ENCODE measurements around the gene B3GLCT. TPM values are rescaled to one million over a fixed set of nuclear protein-coding genes. Genes with fewer than 3 reads are reported as not detected.
A peak's percentile ranks its signal among the peaks of the same experiment; 100 is the strongest.

The B3GLCT gene
- total RNA-seq, 1 donor from 2014 or later = 30.3 TPM

GRCh38 chr13:31182987-31183386, 16.8 kb upstream of the B3GLCT start:
- no peak overlapping the region for H3K9ac ChIP-seq (ENCODE audit: low read depth in 1 of 3, low read length in 3 of 3)
- no peaks in the 10 kb centered on the region for H3K36me3 ChIP-seq (ENCODE audit: control insufficient read depth in 3 of 3, insufficient read depth in 3 of 3, low read length in 3 of 3)
- H3K4me3 ChIP-seq (ENCODE audit: low read length in 3 of 3) = no peak overlapping the region
- no peak overlapping the region for H3K27ac ChIP-seq (ENCODE audit: low read depth, low read length)
- no peaks in the 10 kb centered on the region for H3K27me3 ChIP-seq (ENCODE audit: control insufficient read depth in 3 of 3, insufficient read depth in 3 of 3, low read length in 3 of 3)
- H3K4me1 ChIP-seq (ENCODE audit: control insufficient read depth in 3 of 3, insufficient read depth in 3 of 3, low read length in 3 of 3) = no peaks in the 10 kb centered on the region
- no peaks in the 10 kb centered on the region for H3K9me3 ChIP-seq (ENCODE audit: control insufficient read depth in 3 of 3, low read length in 3 of 3)

- no peak overlapping the region for H3K4me3 ChIP-seq (ENCODE audit: low read length in 3 of 3)
- no peaks in the 10 kb centered on the region for H3K36me3 ChIP-seq (ENCODE audit: control insufficient read depth in 3 of 3, insufficient read depth in 3 of 3, low read length in 3 of 3)
- H3K9ac ChIP-seq (ENCODE audit: low read depth in 1 of 3, low read length in 3 of 3) = no peak overlapping the region
- H3K4me1 ChIP-seq (ENCODE audit: control insufficient read depth in 3 of 3, insufficient read depth in 3 of 3, low read length in 3 of 3) = no peaks in the 10 kb centered on the region
- no peaks in the 10 kb centered on the region for H3K9me3 ChIP-seq (ENCODE audit: control insufficient read depth in 3 of 3, low read length in 3 of 3)
- no peak overlapping the region for H3K27ac ChIP-seq (ENCODE audit: low read depth, low read length)
- H3K27me3 ChIP-seq (ENCODE audit: control insufficient read depth in 3 of 3, insufficient read depth in 3 of 3, low read length in 3 of 3) = no peaks in the 10 kb centered on the region
These were observed 15.3 kb upstream of the B3GLCT start for GRCh38 chr13:31184451-31184850.

- Histone ChIP-seq H3K9ac (ENCODE audit: low read depth in 1 of 3, low read length in 3 of 3) (no peak overlapping the region), H3K36me3 (ENCODE audit: control insufficient read depth in 3 of 3, insufficient read depth in 3 of 3, low read length in 3 of 3) (no peaks in the 10 kb centered on the region), H3K4me3 (ENCODE audit: low read length in 3 of 3) (no peak overlapping the region), H3K27me3 (ENCODE audit: control insufficient read depth in 3 of 3, insufficient read depth in 3 of 3, low read length in 3 of 3) (no peaks in the 10 kb centered on the region), H3K9me3 (ENCODE audit: control insufficient read depth in 3 of 3, low read length in 3 of 3) (no peaks in the 10 kb centered on the region), H3K27ac (ENCODE audit: low read depth, low read length) (no peak overlapping the region), H3K4me1 (ENCODE audit: control insufficient read depth in 3 of 3, insufficient read depth in 3 of 3, low read length in 3 of 3) (no peaks in the 10 kb centered on the region)
These were observed 14.7 kb upstream of the B3GLCT start for GRCh38 chr13:31184981-31185645.

DNA sequence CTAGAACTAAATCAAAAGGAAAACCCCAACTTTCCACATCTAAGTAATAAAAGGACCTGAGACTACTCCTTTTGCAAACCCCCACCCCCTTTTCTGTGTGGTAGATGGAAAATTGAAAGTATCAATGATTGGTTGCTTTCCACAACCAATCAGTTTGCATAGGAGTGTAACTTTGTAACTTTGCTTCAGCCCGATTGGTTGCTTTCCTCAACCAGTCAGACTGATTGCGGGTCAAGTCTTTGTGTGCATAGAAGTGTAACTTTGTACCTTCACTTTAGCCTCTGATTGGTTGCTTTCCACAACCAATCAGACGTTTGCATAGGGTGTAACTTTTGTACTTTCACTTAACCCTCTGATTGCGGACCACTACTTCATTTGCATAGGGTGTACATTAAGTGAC, 8.0 kb upstream of the B3GLCT start:
- H3K27me3 ChIP-seq (ENCODE audit: control insufficient read depth in 3 of 3, insufficient read depth in 3 of 3, low read length in 3 of 3) = no peaks in the 10 kb centered on the region
- peak overlapping the region in 1 of 3 donors; percentile 3 for H3K4me3 ChIP-seq (ENCODE audit: low read length in 3 of 3)
- H3K9ac ChIP-seq (ENCODE audit: low read depth in 1 of 3, low read length in 3 of 3) = no peak overlapping the region
- H3K36me3 ChIP-seq (ENCODE audit: control insufficient read depth in 3 of 3, insufficient read depth in 3 of 3, low read length in 3 of 3) = no peaks in the 10 kb centered on the region
- peaks cover 5 to 10% (median 8%) of the 10 kb centered on the region in 3 donors for H3K4me1 ChIP-seq (ENCODE audit: control insufficient read depth in 3 of 3, insufficient read depth in 3 of 3, low read length in 3 of 3)
- no peak overlapping the region for H3K27ac ChIP-seq (ENCODE audit: low read depth, low read length)
- no peaks in the 10 kb centered on the region for H3K9me3 ChIP-seq (ENCODE audit: control insufficient read depth in 3 of 3, low read length in 3 of 3)

- no peaks in the 10 kb centered on the region for H3K9me3 ChIP-seq (ENCODE audit: control insufficient read depth in 3 of 3, low read length in 3 of 3)
- no peaks in the 10 kb centered on the region for H3K36me3 ChIP-seq (ENCODE audit: control insufficient read depth in 3 of 3, insufficient read depth in 3 of 3, low read length in 3 of 3)
- no peak overlapping the region for H3K27ac ChIP-seq (ENCODE audit: low read depth, low read length)
- no peaks in the 10 kb centered on the region for H3K27me3 ChIP-seq (ENCODE audit: control insufficient read depth in 3 of 3, insufficient read depth in 3 of 3, low read length in 3 of 3)
- peak overlapping the region in 1 of 3 donors; percentile 3 for H3K4me3 ChIP-seq (ENCODE audit: low read length in 3 of 3)
- no peak overlapping the region for H3K9ac ChIP-seq (ENCODE audit: low read depth in 1 of 3, low read length in 3 of 3)
- peaks cover 5 to 10% (median 8%) of the 10 kb centered on the region in 3 donors for H3K4me1 ChIP-seq (ENCODE audit: control insufficient read depth in 3 of 3, insufficient read depth in 3 of 3, low read length in 3 of 3)
These were observed 7.5 kb upstream of the B3GLCT start for GRCh38 chr13:31192306-31192705.

DNA sequence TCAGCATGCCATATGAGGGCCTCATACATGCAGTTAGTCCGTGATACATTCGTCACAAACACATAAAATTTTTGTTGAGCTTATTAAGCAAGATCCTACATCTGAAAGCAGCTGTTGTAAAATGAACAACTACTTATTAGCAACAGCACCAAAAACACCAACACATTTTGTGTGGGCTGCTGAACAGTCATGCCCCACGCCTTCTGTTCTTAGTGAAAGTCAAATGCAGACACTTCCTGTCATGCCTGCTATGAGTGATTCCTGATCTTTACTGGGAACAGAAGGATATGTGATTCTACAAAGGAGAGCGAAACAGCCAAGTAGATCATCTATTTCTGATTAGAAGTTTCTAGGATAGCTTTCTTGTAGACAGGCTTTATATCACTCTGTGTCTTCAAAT, 4.2 kb upstream of the B3GLCT start:
- H3K4me3 ChIP-seq (ENCODE audit: low read length in 3 of 3) = no peak overlapping the region

DNA sequence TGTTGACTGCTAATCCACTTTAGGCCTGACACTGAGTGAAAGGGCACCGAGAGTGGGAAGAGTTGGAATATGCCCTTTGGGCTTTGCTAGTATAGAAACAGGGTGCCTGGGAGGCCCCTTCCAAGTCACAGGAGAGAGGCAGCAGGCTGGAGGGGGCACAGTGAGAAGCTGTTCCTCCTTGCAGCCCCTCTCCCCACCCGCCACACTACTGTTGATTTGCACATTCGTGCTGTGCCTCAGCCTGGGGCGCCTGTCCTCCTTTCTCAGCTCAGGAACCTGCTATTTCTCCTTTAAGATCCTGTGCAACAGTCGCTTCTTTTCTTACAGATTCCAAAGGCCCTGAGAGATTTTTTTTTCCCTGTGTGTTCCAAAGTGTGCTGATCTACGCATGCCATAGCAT, 2.8 kb upstream of the B3GLCT start:
- no peaks in the 10 kb centered on the region for H3K27me3 ChIP-seq (ENCODE audit: control insufficient read depth in 3 of 3, insufficient read depth in 3 of 3, low read length in 3 of 3)
- H3K4me1 ChIP-seq (ENCODE audit: control insufficient read depth in 3 of 3, insufficient read depth in 3 of 3, low read length in 3 of 3) = peaks cover 11 to 16% (median 16%) of the 10 kb centered on the region in 3 donors
- no peak overlapping the region for H3K27ac ChIP-seq (ENCODE audit: low read depth, low read length)
- H3K9me3 ChIP-seq (ENCODE audit: control insufficient read depth in 3 of 3, low read length in 3 of 3) = no peaks in the 10 kb centered on the region
- no peak overlapping the region for H3K4me3 ChIP-seq (ENCODE audit: low read length in 3 of 3)
- H3K36me3 ChIP-seq (ENCODE audit: control insufficient read depth in 3 of 3, insufficient read depth in 3 of 3, low read length in 3 of 3) = no peaks in the 10 kb centered on the region
- no peak overlapping the region for H3K9ac ChIP-seq (ENCODE audit: low read depth in 1 of 3, low read length in 3 of 3)

More for the DNA sequence above, 4.2 kb upstream of the B3GLCT start:
- no peaks in the 10 kb centered on the region for H3K36me3 ChIP-seq (ENCODE audit: control insufficient read depth in 3 of 3, insufficient read depth in 3 of 3, low read length in 3 of 3)
- H3K27me3 ChIP-seq (ENCODE audit: control insufficient read depth in 3 of 3, insufficient read depth in 3 of 3, low read length in 3 of 3) = no peaks in the 10 kb centered on the region
- H3K27ac ChIP-seq (ENCODE audit: low read depth, low read length) = no peak overlapping the region
- peaks cover 8 to 12% (median 8%) of the 10 kb centered on the region in 3 donors for H3K4me1 ChIP-seq (ENCODE audit: control insufficient read depth in 3 of 3, insufficient read depth in 3 of 3, low read length in 3 of 3)
- H3K9me3 ChIP-seq (ENCODE audit: control insufficient read depth in 3 of 3, low read length in 3 of 3) = no peaks in the 10 kb centered on the region
- no peak overlapping the region for H3K9ac ChIP-seq (ENCODE audit: low read depth in 1 of 3, low read length in 3 of 3)

- Histone ChIP-seq H3K9me3 (ENCODE audit: control insufficient read depth in 3 of 3, low read length in 3 of 3) (no peaks in the 10 kb centered on the region), H3K27ac (ENCODE audit: low read depth, low read length) (no peak overlapping the region), H3K4me1 (ENCODE audit: control insufficient read depth in 3 of 3, insufficient read depth in 3 of 3, low read length in 3 of 3) (peaks cover 5 to 13% (median 13%) of the 10 kb centered on the region in 3 donors), H3K36me3 (ENCODE audit: control insufficient read depth in 3 of 3, insufficient read depth in 3 of 3, low read length in 3 of 3) (no peaks in the 10 kb centered on the region), H3K4me3 (ENCODE audit: low read length in 3 of 3) (no peak overlapping the region), H3K9ac (ENCODE audit: low read depth in 1 of 3, low read length in 3 of 3) (no peak overlapping the region), H3K27me3 (ENCODE audit: control insufficient read depth in 3 of 3, insufficient read depth in 3 of 3, low read length in 3 of 3) (no peaks in the 10 kb centered on the region)
These were observed 1.3 kb upstream of the B3GLCT start for GRCh38 chr13:31198519-31198918.

DNA sequence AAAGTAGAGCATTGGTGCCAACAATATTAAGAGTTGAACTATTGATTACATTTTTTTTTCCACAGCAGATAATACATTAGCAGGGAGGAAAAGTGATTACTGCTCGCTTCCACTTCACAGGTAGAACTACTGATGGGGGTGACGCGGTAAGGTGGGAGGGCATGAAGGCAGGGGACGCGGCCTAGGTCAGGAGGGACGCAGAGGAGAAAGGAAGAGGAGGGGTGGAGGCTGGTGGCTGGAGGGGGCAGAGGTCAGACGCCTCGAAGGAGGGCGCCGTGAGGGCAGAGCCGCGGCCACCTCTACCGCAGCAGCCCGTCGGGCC, 287 bp upstream of the B3GLCT start:
- Histone ChIP-seq H3K4me3 (ENCODE audit: low read length in 3 of 3) (peak overlapping the region; percentile 54 to 76 (median 74)), H3K9me3 (ENCODE audit: control insufficient read depth in 3 of 3, low read length in 3 of 3) (no peaks in the 10 kb centered on the region), H3K27me3 (ENCODE audit: control insufficient read depth in 3 of 3, insufficient read depth in 3 of 3, low read length in 3 of 3) (no peaks in the 10 kb centered on the region), H3K36me3 (ENCODE audit: control insufficient read depth in 3 of 3, insufficient read depth in 3 of 3, low read length in 3 of 3) (no peaks in the 10 kb centered on the region), H3K4me1 (ENCODE audit: control insufficient read depth in 3 of 3, insufficient read depth in 3 of 3, low read length in 3 of 3) (peaks cover 7 to 19% (median 13%) of the 10 kb centered on the region in 3 donors), H3K27ac (ENCODE audit: low read depth, low read length) (peak overlapping the region; percentile 73), H3K9ac (ENCODE audit: low read depth in 1 of 3, low read length in 3 of 3) (peak overlapping the region in 2 of 3 donors; percentile 43 to 54)

DNA sequence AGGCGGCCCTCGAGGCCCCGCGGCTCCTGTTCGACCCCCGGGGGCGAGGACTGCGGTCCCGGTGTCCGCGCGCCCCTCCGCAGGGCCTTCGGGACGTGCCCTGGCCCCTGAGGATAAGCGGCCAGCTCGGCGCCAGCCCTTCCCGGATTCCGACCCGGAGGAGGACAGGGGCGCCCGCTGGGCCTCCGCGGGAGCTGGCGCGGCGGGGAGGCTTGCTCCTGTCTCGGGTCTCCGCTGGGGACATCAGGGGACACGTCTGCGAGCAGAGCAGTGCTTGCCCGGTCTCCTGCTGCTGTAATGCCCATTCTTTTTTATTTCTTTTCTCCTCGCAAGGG, 829 bp downstream of the B3GLCT start:
- H3K9ac ChIP-seq (ENCODE audit: low read depth in 1 of 3, low read length in 3 of 3) = peak overlapping the region; percentile 67 to 81 (median 72)
- no peaks in the 10 kb centered on the region for H3K27me3 ChIP-seq (ENCODE audit: control insufficient read depth in 3 of 3, insufficient read depth in 3 of 3, low read length in 3 of 3)
- peak overlapping the region; percentile 74 to 76 (median 76) for H3K4me3 ChIP-seq (ENCODE audit: low read length in 3 of 3)
- peaks cover 8 to 22% (median 13%) of the 10 kb centered on the region in 3 donors for H3K4me1 ChIP-seq (ENCODE audit: control insufficient read depth in 3 of 3, insufficient read depth in 3 of 3, low read length in 3 of 3)
- H3K36me3 ChIP-seq (ENCODE audit: control insufficient read depth in 3 of 3, insufficient read depth in 3 of 3, low read length in 3 of 3) = no peaks in the 10 kb centered on the region
- H3K27ac ChIP-seq (ENCODE audit: low read depth, low read length) = peak overlapping the region; percentile 73
- H3K9me3 ChIP-seq (ENCODE audit: control insufficient read depth in 3 of 3, low read length in 3 of 3) = no peaks in the 10 kb centered on the region
